Measurements from ENCODE around the gene LSR. TPM values are rescaled to one million over a fixed set of nuclear protein-coding genes. Genes with fewer than 3 reads are reported as not detected.

Gene LSR
- total and polyA plus RNA-seq, 2 of the 4 experiments (the other 2 are of a cell fraction), result 0.18 to 0.44 TPM

DNA sequence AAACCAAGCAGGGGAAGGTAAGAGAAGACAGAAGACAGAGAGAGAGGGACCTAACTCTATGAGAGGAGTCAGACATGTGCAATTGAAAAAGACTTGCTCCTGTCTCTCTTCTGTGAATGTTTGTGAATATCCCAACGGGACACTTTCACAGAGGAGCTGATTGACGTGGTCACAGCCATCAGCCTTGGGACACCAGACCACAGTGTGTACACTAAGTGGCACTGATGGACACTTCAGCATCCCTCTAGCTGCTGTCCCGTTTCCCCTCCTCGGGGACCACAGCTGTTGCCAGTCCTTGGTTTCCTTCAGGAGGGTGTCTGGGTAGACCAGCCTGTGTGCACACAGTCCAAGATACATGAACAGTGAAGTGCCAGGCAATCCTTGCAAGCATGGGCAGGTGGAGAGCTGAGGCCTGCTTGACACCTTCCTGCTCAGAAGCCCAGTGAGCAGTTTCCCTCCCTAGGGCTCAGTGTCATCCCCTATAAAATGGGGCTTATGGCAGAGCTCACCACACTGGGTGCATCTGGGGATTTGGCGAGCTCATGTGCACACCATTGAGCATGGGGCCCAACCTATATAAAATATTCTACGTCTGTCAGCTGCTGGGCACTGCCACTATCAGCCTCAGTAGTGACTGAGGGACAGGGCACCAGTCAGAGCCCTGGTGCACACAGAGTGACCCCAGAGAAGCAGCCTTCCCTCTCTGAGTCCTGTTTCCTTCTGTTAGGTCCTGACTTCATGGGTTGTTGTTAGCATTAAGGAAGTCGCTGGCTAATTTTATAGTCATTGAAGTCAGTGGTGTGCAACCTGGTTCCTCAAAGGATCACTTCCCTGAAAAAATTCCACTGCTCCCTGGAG lies 15.7 kb downstream of the LSR start:
- Histone ChIP-seq H2AFZ (replicated peaks; ENCODE audit: low read length, poor library complexity) (peak overlapping the region; percentile 13), H2BK120ac (ENCODE audit: low read depth, low read length) (no peak overlapping the region), H3K56ac (ENCODE audit: extremely low read depth, insufficient read depth, low read length) (no peak overlapping the region; the same call in 1 of the 2 replicates), H4K20me1 (ENCODE audit: insufficient read depth, low read length) (no peaks in the 10 kb centered on the region), H3K9me3 (ENCODE audit: control insufficient read depth, insufficient read depth, low read length) (no peaks in the 10 kb centered on the region), H3K9me1 (ENCODE audit: insufficient read depth, low read length) (peaks cover 8% of the 10 kb centered on the region), H4K5ac (ENCODE audit: low read depth, low read length) (no peak overlapping the region), H3K27ac (ENCODE audit: insufficient read depth, low read length) (no peak overlapping the region), H3K4me1 (ENCODE audit: control insufficient read depth, insufficient read depth, low read length) (peaks cover 7% of the 10 kb centered on the region), H4K91ac (ENCODE audit: insufficient read depth, low read depth, low read length) (no peak overlapping the region), H2BK15ac (ENCODE audit: low read depth, low read length) (no peak overlapping the region), H3K4ac (ENCODE audit: low read depth, low read length) (no peak overlapping the region), H2AK9ac (replicated peaks; ENCODE audit: low read depth, low read length, poor library complexity) (peak overlapping the region; percentile 44), H2BK20ac (ENCODE audit: low read depth, low read length) (no peak overlapping the region), H3K36me3 (ENCODE audit: control insufficient read depth, insufficient read depth, low read length) (no peaks in the 10 kb centered on the region), H2AK5ac (ENCODE audit: low read depth, low read length) (no peak overlapping the region), H2BK5ac (ENCODE audit: low read depth, low read length, poor library complexity, severe bottlenecking) (no peak overlapping the region), H3K4me2 (ENCODE audit: low read depth, low read length) (no peak overlapping the region), H3K18ac (ENCODE audit: low read depth, low read length) (no peak overlapping the region), H3K79me1 (ENCODE audit: low read depth in 1 of 2, low read length in 2 of 2) (peaks cover 5 to 19% of the 10 kb centered on the region in 2 experiments; a peak in 2 of 4 replicates), H3K4me3 (ENCODE audit: insufficient read depth, low read depth, low read length) (no peak overlapping the region), H3K23ac (ENCODE audit: low read depth, low read length) (peak overlapping the region; percentile 48; the same call in 1 of the 2 replicates), H3K9ac (ENCODE audit: low read depth, low read length) (no peak overlapping the region), H3K27me3 (ENCODE audit: control insufficient read depth, insufficient read depth, low read length) (0 out of 2 replicates have a peak, but pooled peaks cover 2% of the 10 kb centered on the region), H3K14ac (replicated peaks; ENCODE audit: low read depth, low read length) (no peak overlapping the region), H4K8ac (ENCODE audit: low read depth in 2 of 2, low read length in 2 of 2) (no peak overlapping the region)
- no peak for ATAC-seq (ENCODE audit: low read depth)
- in situ Hi-C loops (cut with MboI; ENCODE audit: low sequenced_read_pairs), result no loop called here
- intact Hi-C loops (cut with micrococcal nuclease), result loop anchor here (5.0 kb wide), 1 partner anchor 122 kb away; the partner anchor contains the start of gene FXYD7
- DNase-seq, result no peak
- CTCF ChIA-PET, result no interaction called here
- WGBS, 2 experiments (ENCODE audit: extremely low coverage in 2 of 2, insufficient read length in 1 of 2), result no CpG with 5 or more reads among the region's 7 CpGs
- no TSS peak for BruUV-seq (replicated peaks)
- dilution Hi-C loops (cut with HindIII; ENCODE audit: low sequenced_read_pairs, unreplicated experiment), result no loop called here
- POLR2A ChIA-PET (ENCODE audit: unreplicated experiment), result no interaction called here
- TF ChIP-seq CHD1 (IDR thresholded peaks at IDR 0.05; ENCODE audit: low read depth, low read length) (no peak), ELK1 (IDR thresholded peaks at IDR 0.05; ENCODE audit: borderline replicate concordance, low read depth, low read length) (no peak), RCOR1 (IDR thresholded peaks at IDR 0.05; ENCODE audit: insufficient replicate concordance, low read length) (no peak), POLR2A (IDR thresholded peaks at IDR 0.05; ENCODE audit: low read depth, low read length) (no peak), RAD21 (IDR thresholded peaks at IDR 0.05; ENCODE audit: low read length) (no peak), CEBPB (IDR thresholded peaks at IDR 0.05; ENCODE audit: low read depth, low read length) (no peak), FOS (IDR thresholded peaks at IDR 0.05; ENCODE audit: low read depth, low read length) (no peak), RFX5 (IDR thresholded peaks at IDR 0.05; ENCODE audit: low read depth, low read length) (no peak), NFE2L2 (IDR thresholded peaks at IDR 0.05; ENCODE audit: low read depth, low read length) (no peak), MAFK (IDR thresholded peaks at IDR 0.05; ENCODE audit: low read depth, low read length) (no peak), MAZ (IDR thresholded peaks at IDR 0.05; ENCODE audit: borderline replicate concordance, low read depth, low read length) (no peak), SMC3 (IDR thresholded peaks at IDR 0.05; ENCODE audit: low read depth, low read length) (no peak), MXI1 (IDR thresholded peaks at IDR 0.05; ENCODE audit: borderline replicate concordance, low read depth, low read length) (no peak), USF2 (IDR thresholded peaks at IDR 0.05; ENCODE audit: low read depth, low read length) (no peak)
- TF ChIP-seq, protein P1, sequence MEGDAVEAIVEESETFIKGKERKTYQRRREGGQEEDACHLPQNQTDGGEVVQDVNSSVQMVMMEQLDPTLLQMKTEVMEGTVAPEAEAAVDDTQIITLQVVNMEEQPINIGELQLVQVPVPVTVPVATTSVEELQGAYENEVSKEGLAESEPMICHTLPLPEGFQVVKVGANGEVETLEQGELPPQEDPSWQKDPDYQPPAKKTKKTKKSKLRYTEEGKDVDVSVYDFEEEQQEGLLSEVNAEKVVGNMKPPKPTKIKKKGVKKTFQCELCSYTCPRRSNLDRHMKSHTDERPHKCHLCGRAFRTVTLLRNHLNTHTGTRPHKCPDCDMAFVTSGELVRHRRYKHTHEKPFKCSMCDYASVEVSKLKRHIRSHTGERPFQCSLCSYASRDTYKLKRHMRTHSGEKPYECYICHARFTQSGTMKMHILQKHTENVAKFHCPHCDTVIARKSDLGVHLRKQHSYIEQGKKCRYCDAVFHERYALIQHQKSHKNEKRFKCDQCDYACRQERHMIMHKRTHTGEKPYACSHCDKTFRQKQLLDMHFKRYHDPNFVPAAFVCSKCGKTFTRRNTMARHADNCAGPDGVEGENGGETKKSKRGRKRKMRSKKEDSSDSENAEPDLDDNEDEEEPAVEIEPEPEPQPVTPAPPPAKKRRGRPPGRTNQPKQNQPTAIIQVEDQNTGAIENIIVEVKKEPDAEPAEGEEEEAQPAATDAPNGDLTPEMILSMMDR (conservative IDR thresholded peaks at IDR 0.05; ENCODE audit: low read depth, low read length), result no peak

Measured in IMR-90 (cell line).